Panc1 (cell line): ENCODE data around the gene EHBP1. TPM values are rescaled to one million over a fixed set of nuclear protein-coding genes. Genes with fewer than 3 reads are reported as not detected.

Experiments
- ATAC-seq: fragments of 200-7000 bp; cut with Tn5 transposase; 2 replicates; pipeline ENCODE4 v1.9.1; 2020; ENCODE audit warnings: mild to moderate bottlenecking, moderate library complexity
- BruUV-seq: library from RNA; stranded (reverse); fragments of 400-500 nt; replicated peaks from 2 replicates; lab custom pipeline; 2021; lab: Mats Ljungman, UMichigan
- CTCF ChIA-PET: fragments of 300-600 bp; sonication (Branson Sonifier 250); formaldehyde crosslinking; loops from one replicate; lab custom pipeline; 2022; ENCODE audit warnings: antibody characterized with exemption; lab: Charles Lee
- POLR2A ChIA-PET: fragments of 300-600 bp; sonication (Branson Sonifier 250); formaldehyde crosslinking; loops from one replicate; lab custom pipeline; 2022; ENCODE audit warnings: antibody characterized with exemption; lab: Charles Lee
- DNase-seq: peaks from one replicate; pipeline ENCODE4 v3.0.0-alpha.2; 2010; ENCODE audit warnings: low read depth, low spot score
- H3K27ac ChIP-seq: 2 replicates; pipeline ENCODE4 v1.5.1; 2011; ENCODE audit warnings: mild to moderate bottlenecking, low read length, inconsistent platforms
- H3K27me3 ChIP-seq: fragments of 200-500 bp; sonication (Bioruptor generic); 2 replicates; pipeline ENCODE4 v1.6.0; 2014; ENCODE audit warnings: low read length, inconsistent platforms; ENCODE audit not compliant: control insufficient read depth, insufficient read depth
- H3K36me3 ChIP-seq: fragments of 200-500 bp; sonication (Bioruptor generic); 2 replicates; pipeline ENCODE4 v1.5.1; 2014; ENCODE audit warnings: inconsistent platforms, mild to moderate bottlenecking, low read length, moderate library complexity; ENCODE audit not compliant: control insufficient read depth, insufficient read depth
- H3K4me1 ChIP-seq: 2 replicates; pipeline ENCODE4 v1.5.1; 2011; ENCODE audit warnings: inconsistent platforms, mild to moderate bottlenecking, low read length, moderate library complexity; ENCODE audit not compliant: control insufficient read depth, insufficient read depth
- H3K4me3 ChIP-seq, 2 experiments: 2 replicates each; pipeline ENCODE4 v1.5.1; 2011 to 2012; ENCODE audit warnings: low read depth in 2 of 2, low read length in 2 of 2, mild to moderate bottlenecking in 2 of 2, inconsistent platforms in 1 of 2, moderate library complexity in 1 of 2
- H3K9me3 ChIP-seq: fragments of 200-500 bp; sonication (Bioruptor generic); 2 replicates; pipeline ENCODE4 v1.5.1; 2014; ENCODE audit warnings: low read depth, mild to moderate bottlenecking, inconsistent platforms, low read length, moderate library complexity; ENCODE audit not compliant: control insufficient read depth, insufficient read depth
- POLR2AphosphoS5 ChIP-seq: IDR thresholded peaks from 2 replicates; pipeline ENCODE4 v1.6.1; 2012; ENCODE audit warnings: mild to moderate bottlenecking, low read depth, low read length, moderate library complexity
- SIN3A ChIP-seq: IDR thresholded peaks from 2 replicates; pipeline ENCODE4 v1.6.1; 2012; ENCODE audit warnings: low read depth, mild to moderate bottlenecking, low read length, moderate library complexity, borderline replicate concordance; ENCODE audit not compliant: insufficient read depth
- TCF7L2 ChIP-seq: IDR thresholded peaks from 2 replicates; pipeline ENCODE4 v1.6.1; 2011; ENCODE audit warnings: mild to moderate bottlenecking, low read depth, low read length, inconsistent platforms
- in situ Hi-C: cut with HindIII; loops from 2 replicates; pipeline ENCODE4 v1.10.0; 2016; ENCODE audit warnings: low sequenced_read_pairs, low pct_unique_long_range_greater_than_20kb
- intact Hi-C: fragments of 100-400 bp; cut with micrococcal nuclease; formaldehyde crosslinking; loops from one replicate; pipeline ENCODE4 v1.10.0; 2022; ENCODE audit not compliant: unreplicated experiment
- total RNA-seq: library from RNA; stranded (reverse); gene quantifications from one replicate; pipeline ENCODE4 v1.2.1, GENCODE V29; 2021; ENCODE audit not compliant: unreplicated experiment
- TF ChIP-seq, protein P1 (sequence below): fragments of 450-650 bp; IDR thresholded peaks from 2 replicates; pipeline ENCODE4 v1.5.1; 2017; ENCODE audit warnings: mild to moderate bottlenecking
- TF ChIP-seq, protein P2 (sequence below), 2 experiments: IDR thresholded peaks; 2 replicates each; pipeline ENCODE4 v1.6.1; 2011 to 2012; ENCODE audit warnings: low read depth in 2 of 2, control low read depth in 1 of 2, low read length in 1 of 2, mild to moderate bottlenecking in 1 of 2, moderate library complexity in 1 of 2; ENCODE audit not compliant: insufficient read depth in 1 of 2

EHBP1 gene
- total RNA-seq, 1 experiment from 2014 or later: 46.1 TPM

DNA sequence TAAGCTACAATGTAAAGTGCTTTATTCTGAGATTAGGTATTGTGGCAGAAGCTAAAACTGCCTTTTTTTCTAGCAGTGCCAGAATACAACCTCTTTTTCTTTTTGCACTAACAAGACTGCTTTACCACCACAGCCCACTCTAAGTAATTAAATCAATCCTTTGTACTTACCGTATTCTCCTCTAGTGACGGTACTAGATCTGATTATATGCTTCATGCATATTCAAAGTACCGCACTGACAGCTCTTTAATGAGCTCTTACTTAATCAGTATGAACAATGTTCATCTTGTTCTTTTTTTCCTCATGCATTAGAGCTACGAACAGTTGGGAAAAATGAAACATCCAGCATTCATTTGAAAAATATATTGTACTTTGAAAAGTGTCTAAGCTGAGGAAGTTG is 329.0 kb downstream of the EHBP1 start:
- Histone ChIP-seq H3K36me3 (no peaks in the 10 kb centered on the region), H3K27me3 (no peaks in the 10 kb centered on the region), H3K9me3 (no peaks in the 10 kb centered on the region), H3K4me3 (no peak overlapping the region), H3K27ac (no peak overlapping the region), H3K4me1 (no peaks in the 10 kb centered on the region)
- BruUV-seq: no TSS peak
- ChIA-PET POLR2A (interaction anchor here (0.6 kb wide), 1 partner anchor 16 kb away, joined by 7 read pairs; no protein-coding TSS in a partner anchor), CTCF (interaction anchor here (1.0 kb wide), 1 partner anchor 14 kb away, joined by 4 read pairs; no protein-coding TSS in a partner anchor)
- ATAC-seq: no peak
- in situ Hi-C loops (no loop called here), intact Hi-C loops (no loop called here)
- no peak for DNase-seq
- TF ChIP-seq, protein P1, sequence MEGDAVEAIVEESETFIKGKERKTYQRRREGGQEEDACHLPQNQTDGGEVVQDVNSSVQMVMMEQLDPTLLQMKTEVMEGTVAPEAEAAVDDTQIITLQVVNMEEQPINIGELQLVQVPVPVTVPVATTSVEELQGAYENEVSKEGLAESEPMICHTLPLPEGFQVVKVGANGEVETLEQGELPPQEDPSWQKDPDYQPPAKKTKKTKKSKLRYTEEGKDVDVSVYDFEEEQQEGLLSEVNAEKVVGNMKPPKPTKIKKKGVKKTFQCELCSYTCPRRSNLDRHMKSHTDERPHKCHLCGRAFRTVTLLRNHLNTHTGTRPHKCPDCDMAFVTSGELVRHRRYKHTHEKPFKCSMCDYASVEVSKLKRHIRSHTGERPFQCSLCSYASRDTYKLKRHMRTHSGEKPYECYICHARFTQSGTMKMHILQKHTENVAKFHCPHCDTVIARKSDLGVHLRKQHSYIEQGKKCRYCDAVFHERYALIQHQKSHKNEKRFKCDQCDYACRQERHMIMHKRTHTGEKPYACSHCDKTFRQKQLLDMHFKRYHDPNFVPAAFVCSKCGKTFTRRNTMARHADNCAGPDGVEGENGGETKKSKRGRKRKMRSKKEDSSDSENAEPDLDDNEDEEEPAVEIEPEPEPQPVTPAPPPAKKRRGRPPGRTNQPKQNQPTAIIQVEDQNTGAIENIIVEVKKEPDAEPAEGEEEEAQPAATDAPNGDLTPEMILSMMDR: no peak
- TF ChIP-seq SIN3A (no peak), TCF7L2 (no peak), POLR2AphosphoS5 (no peak)
- TF ChIP-seq, protein P2, sequence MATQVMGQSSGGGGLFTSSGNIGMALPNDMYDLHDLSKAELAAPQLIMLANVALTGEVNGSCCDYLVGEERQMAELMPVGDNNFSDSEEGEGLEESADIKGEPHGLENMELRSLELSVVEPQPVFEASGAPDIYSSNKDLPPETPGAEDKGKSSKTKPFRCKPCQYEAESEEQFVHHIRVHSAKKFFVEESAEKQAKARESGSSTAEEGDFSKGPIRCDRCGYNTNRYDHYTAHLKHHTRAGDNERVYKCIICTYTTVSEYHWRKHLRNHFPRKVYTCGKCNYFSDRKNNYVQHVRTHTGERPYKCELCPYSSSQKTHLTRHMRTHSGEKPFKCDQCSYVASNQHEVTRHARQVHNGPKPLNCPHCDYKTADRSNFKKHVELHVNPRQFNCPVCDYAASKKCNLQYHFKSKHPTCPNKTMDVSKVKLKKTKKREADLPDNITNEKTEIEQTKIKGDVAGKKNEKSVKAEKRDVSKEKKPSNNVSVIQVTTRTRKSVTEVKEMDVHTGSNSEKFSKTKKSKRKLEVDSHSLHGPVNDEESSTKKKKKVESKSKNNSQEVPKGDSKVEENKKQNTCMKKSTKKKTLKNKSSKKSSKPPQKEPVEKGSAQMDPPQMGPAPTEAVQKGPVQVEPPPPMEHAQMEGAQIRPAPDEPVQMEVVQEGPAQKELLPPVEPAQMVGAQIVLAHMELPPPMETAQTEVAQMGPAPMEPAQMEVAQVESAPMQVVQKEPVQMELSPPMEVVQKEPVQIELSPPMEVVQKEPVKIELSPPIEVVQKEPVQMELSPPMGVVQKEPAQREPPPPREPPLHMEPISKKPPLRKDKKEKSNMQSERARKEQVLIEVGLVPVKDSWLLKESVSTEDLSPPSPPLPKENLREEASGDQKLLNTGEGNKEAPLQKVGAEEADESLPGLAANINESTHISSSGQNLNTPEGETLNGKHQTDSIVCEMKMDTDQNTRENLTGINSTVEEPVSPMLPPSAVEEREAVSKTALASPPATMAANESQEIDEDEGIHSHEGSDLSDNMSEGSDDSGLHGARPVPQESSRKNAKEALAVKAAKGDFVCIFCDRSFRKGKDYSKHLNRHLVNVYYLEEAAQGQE (IDR thresholded peaks at IDR 0.05; ENCODE audit: insufficient read depth in 1 of 2, low read depth in 2 of 2, low read length in 1 of 2): no peak

- H3K9me3 ChIP-seq: no peaks in the 10 kb centered on the region
- H3K27me3 ChIP-seq: no peaks in the 10 kb centered on the region
- in situ Hi-C loops: no loop called here
- ATAC-seq (no peak), DNase-seq (no peak)
- intact Hi-C loops: no loop called here
- H3K4me1 ChIP-seq: no peaks in the 10 kb centered on the region
- no peak overlapping the region for H3K4me3 ChIP-seq
- no peaks in the 10 kb centered on the region for H3K36me3 ChIP-seq
- TF ChIP-seq, protein P2 (IDR thresholded peaks at IDR 0.05; ENCODE audit: insufficient read depth in 1 of 2, low read depth in 2 of 2, low read length in 1 of 2): no peak
- TF ChIP-seq, protein P1: no peak
- TF ChIP-seq SIN3A: no peak
- no peak for TF ChIP-seq TCF7L2
- TF ChIP-seq POLR2AphosphoS5: no peak
- POLR2A ChIA-PET: interaction anchor here (0.6 kb wide), 1 partner anchor 15 kb away, joined by 7 read pairs; no protein-coding TSS in a partner anchor
- BruUV-seq: no TSS peak
- H3K27ac ChIP-seq: no peak overlapping the region
- CTCF ChIA-PET: no interaction called here
These were observed 329.7 kb downstream of the EHBP1 start for GRCh38 chr2:63035169-63035568.
